Stomach (tissue), 4 donors: ENCODE results near the gene AGTR1.

Source experiments
- EP300 ChIP-seq: sonication (generic); formaldehyde crosslinking; IDR thresholded peaks from one replicate; pipeline ENCODE4 v1.6.1; 2017; ENCODE audit warnings: antibody characterized with exemption
- POLR2A ChIP-seq, 4 donors: fragments of 450-650 bp; IDR thresholded peaks; one replicate each; pipeline ENCODE4 v1.6.1; 2016; ENCODE audit warnings: antibody characterized with exemption in 4 of 4, control low read depth in 2 of 4, mild to moderate bottlenecking in 1 of 4, moderate library complexity in 1 of 4

GRCh38 chr3:148708409-148708808, 10.7 kb downstream of the AGTR1 start:
- TF ChIP-seq EP300, result no peak
- TF ChIP-seq POLR2A (IDR thresholded peaks at IDR 0.05), result no peak
